ENCODE data around the gene TSPAN9. TPM values are rescaled to one million over a fixed set of nuclear protein-coding genes. Genes with fewer than 3 reads are reported as not detected.

The TSPAN9 gene
- polyA plus RNA-seq, 2 of the 4 experiments (the other 2 are of a cell fraction), result 12.4 to 16.1 TPM

DNA sequence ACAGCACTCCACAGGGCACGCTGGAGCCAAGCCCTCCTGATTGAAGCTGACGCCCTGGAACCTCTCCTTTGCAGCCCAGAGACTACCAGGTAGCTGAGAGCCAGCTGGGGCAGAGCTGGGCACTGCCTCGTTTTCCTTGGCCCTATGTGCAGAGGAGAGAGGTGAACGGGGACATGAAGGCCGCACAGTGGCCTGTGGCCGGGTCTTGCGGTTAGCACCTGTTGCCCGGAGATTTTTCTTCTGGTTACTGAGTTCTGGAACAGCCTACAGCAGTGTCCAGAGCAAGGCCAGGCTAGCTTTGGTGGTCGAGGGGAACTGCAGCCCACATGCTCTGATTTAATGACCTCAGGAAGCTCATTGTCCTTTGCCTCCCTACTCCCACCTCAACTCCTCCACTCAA lies 212.5 kb downstream of the TSPAN9 start:
- no peak for FAIRE-seq
- CTCF ChIA-PET, result interaction anchor here (0.7 to 6.5 kb wide), 5 partner anchors 10 to 216 kb away, joined by 3 to 78 read pairs (median 7); no protein-coding TSS in a partner anchor
- no peak for DNase-seq (ENCODE audit: low read depth in 1 of 2, low spot score in 1 of 2)
- TF ChIP-seq, protein P1, sequence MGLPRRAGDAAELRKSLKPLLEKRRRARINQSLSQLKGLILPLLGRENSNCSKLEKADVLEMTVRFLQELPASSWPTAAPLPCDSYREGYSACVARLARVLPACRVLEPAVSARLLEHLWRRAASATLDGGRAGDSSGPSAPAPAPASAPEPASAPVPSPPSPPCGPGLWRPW (IDR thresholded peaks at IDR 0.05), result no peak
- no peak for TF ChIP-seq KDM1A (IDR thresholded peaks at IDR 0.05; ENCODE audit: low read depth)
- no peak for TF ChIP-seq FOSB (CRISPR knock-in tag; IDR thresholded peaks at IDR 0.05)
- TF ChIP-seq RNF2 (IDR thresholded peaks at IDR 0.05; ENCODE audit: borderline replicate concordance, low read depth), result no peak
- no peak for TF ChIP-seq HEYL (CRISPR knock-in tag; IDR thresholded peaks at IDR 0.05)
- TF ChIP-seq FOXS1 (CRISPR knock-in tag; IDR thresholded peaks at IDR 0.05), result no peak
- TF ChIP-seq RCOR1 (IDR thresholded peaks at IDR 0.05; ENCODE audit: low read depth, low read length), result no peak
- no peak for TF ChIP-seq ESRRA (IDR thresholded peaks at IDR 0.05; ENCODE audit: borderline replicate concordance, low read length)
- TF ChIP-seq EP300 (IDR thresholded peaks at IDR 0.05), result no peak
- no peak for TF ChIP-seq MAZ (IDR thresholded peaks at IDR 0.05; ENCODE audit: borderline replicate concordance, low read depth, low read length)
- no peak for TF ChIP-seq SREBF2 (IDR thresholded peaks at IDR 0.05)
- no peak for TF ChIP-seq HOXB13 (CRISPR knock-in tag; IDR thresholded peaks at IDR 0.05; ENCODE audit: low read depth)
- no peak for TF ChIP-seq HOXB5 (CRISPR knock-in tag; IDR thresholded peaks at IDR 0.05)
- no peak for TF ChIP-seq MYC (IDR thresholded peaks at IDR 0.05; ENCODE audit: borderline replicate concordance, low read length)
- Histone ChIP-seq H3K4me3 (no peak overlapping the region), H3K9me3 (no peaks in the 10 kb centered on the region), H3K27ac (no peak overlapping the region), H3K4me2 (no peak overlapping the region), H3K4me1 (no peaks in the 10 kb centered on the region; the same call in 2 of the 3 replicates)
- no peak for ATAC-seq
- POLR2A ChIA-PET, result no interaction called here
- WGBS (ENCODE audit: missing lambda C conversion rate), result 62% methylated on average over 8 of the region's 9 CpGs

DNA sequence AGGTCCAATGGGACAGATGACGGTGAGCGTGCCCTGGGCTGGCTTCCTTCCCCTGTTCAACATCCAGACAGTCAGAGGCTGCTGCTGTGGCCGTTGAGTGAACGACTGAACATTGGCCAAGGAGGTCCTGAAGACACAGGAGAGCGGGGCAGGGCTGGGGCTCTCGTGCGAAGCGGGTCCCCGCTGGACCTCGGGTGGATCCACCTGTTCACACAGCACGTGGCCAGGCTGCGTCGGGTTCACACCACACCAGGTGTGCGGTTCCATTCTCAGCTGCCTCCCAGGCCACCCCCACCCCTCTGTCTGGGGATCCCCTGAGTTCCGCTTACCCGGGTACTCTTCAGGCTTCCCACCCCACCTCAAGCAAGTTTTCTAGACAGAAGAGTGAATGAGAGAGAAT lies 214.8 kb downstream of the TSPAN9 start:
- no peak overlapping the region for H3K27ac ChIP-seq
- DNase-seq (ENCODE audit: low read depth in 1 of 2, low spot score in 1 of 2), result no peak
- POLR2A ChIA-PET, result no interaction called here
- no peak overlapping the region for H3K4me3 ChIP-seq
- H3K9me3 ChIP-seq, result no peaks in the 10 kb centered on the region
- no peak overlapping the region for H3K4me2 ChIP-seq
- H3K4me1 ChIP-seq, result no peaks in the 10 kb centered on the region; the same call in 2 of the 3 replicates
- no peak for ATAC-seq
- no peak for TF ChIP-seq GATA3 (IDR thresholded peaks at IDR 0.05; ENCODE audit: borderline replicate concordance)
- TF ChIP-seq NR3C1 (IDR thresholded peaks at IDR 0.05), result no peak
- no peak for TF ChIP-seq HOXB13 (CRISPR knock-in tag; IDR thresholded peaks at IDR 0.05; ENCODE audit: low read depth)
- no peak for TF ChIP-seq TP53 (CRISPR knock-in tag; IDR thresholded peaks at IDR 0.05)
- TF ChIP-seq, protein P2, sequence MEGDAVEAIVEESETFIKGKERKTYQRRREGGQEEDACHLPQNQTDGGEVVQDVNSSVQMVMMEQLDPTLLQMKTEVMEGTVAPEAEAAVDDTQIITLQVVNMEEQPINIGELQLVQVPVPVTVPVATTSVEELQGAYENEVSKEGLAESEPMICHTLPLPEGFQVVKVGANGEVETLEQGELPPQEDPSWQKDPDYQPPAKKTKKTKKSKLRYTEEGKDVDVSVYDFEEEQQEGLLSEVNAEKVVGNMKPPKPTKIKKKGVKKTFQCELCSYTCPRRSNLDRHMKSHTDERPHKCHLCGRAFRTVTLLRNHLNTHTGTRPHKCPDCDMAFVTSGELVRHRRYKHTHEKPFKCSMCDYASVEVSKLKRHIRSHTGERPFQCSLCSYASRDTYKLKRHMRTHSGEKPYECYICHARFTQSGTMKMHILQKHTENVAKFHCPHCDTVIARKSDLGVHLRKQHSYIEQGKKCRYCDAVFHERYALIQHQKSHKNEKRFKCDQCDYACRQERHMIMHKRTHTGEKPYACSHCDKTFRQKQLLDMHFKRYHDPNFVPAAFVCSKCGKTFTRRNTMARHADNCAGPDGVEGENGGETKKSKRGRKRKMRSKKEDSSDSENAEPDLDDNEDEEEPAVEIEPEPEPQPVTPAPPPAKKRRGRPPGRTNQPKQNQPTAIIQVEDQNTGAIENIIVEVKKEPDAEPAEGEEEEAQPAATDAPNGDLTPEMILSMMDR (IDR thresholded peaks at IDR 0.05), result no peak
- no peak for TF ChIP-seq RAD21 (conservative IDR thresholded peaks at IDR 0.05 in 1 of 2, IDR thresholded peaks at IDR 0.05 in 1 of 2)
- no peak for TF ChIP-seq RFX5 (IDR thresholded peaks at IDR 0.05)
- no peak for TF ChIP-seq SREBF2 (IDR thresholded peaks at IDR 0.05)
- TF ChIP-seq FOSL2 (IDR thresholded peaks at IDR 0.05), result no peak
- no peak for TF ChIP-seq FOSL2 (CRISPR knock-in tag; IDR thresholded peaks at IDR 0.05)
- TF ChIP-seq CEBPB (IDR thresholded peaks at IDR 0.05), result no peak
- no peak for TF ChIP-seq PHF8 (IDR thresholded peaks at IDR 0.05; ENCODE audit: borderline replicate concordance, low read depth)
- TF ChIP-seq NFE2L2 (conservative IDR thresholded peaks at IDR 0.05; ENCODE audit: low read length), result no peak
- no peak for TF ChIP-seq JUNB (IDR thresholded peaks at IDR 0.05)
- TF ChIP-seq RCOR1 (IDR thresholded peaks at IDR 0.05; ENCODE audit: low read depth, low read length), result no peak
- no peak for TF ChIP-seq ZNF302 (CRISPR knock-in tag; IDR thresholded peaks at IDR 0.05)
- no peak for TF ChIP-seq EP300 (IDR thresholded peaks at IDR 0.05)
- FAIRE-seq, result no peak
- 82% methylated on average over 12 of the region's 16 CpGs for WGBS (ENCODE audit: missing lambda C conversion rate)
- CTCF ChIA-PET, result interaction anchor here (1.4 to 6.5 kb wide), 3 partner anchors 8 to 512 kb away, joined by 4 to 78 read pairs (median 7); no protein-coding TSS in a partner anchor
